K562 (cell line): Measurements from ENCODE around the gene DCHS2. TPM values are rescaled to one million over a fixed set of nuclear protein-coding genes. Genes with fewer than 3 reads are reported as not detected.

Source experiments
- ATAC-seq: fragments of 200-7000 bp; cut with Tn5 transposase; 3 replicates; pipeline ENCODE4 v1.9.1; 2020; ENCODE audit warnings: moderate library complexity
- BruUV-seq: library from RNA; stranded (reverse); fragments of 400-500 nt; replicated peaks from 2 replicates; lab custom pipeline; 2021; lab: Mats Ljungman, UMichigan
- CTCF ChIA-PET: fragments of 300-600 bp; formaldehyde crosslinking; extraction: SDS; loops from one replicate; lab custom pipeline; 2021; ENCODE audit warnings: low intra/inter-chr PET ratio; lab: Yijun Ruan, JAX
- POLR2A ChIA-PET: fragments of 300-600, 350-650 bp; sonication (Branson Sonifier 250); formaldehyde crosslinking; extraction: SDS; loops from one replicate; lab custom pipeline; 2021; ENCODE audit warnings: antibody characterized with exemption, inconsistent platforms; lab: Yijun Ruan, JAX
- DNase-seq, 4 experiments: peaks; one replicate each; pipeline versions ENCODE4 v3.0.0 to v3.0.0-alpha.2; 2011 to 2018; ENCODE audit warnings: low spot score in 3 of 4, mixed read lengths in 3 of 4; ENCODE audit errors: extremely low read depth in 1 of 4
- FAIRE-seq: peaks from 2 replicates; lab custom pipeline; 2011; peaks lifted over from hg19 to GRCh38; lab: Jason Lieb, UNC
- H2AFZ ChIP-seq: 2 replicates; pipeline ENCODE4 v1.6.0; 2011; ENCODE audit warnings: low read depth, low read length, control low read depth, inconsistent platforms
- H3K27ac ChIP-seq: fragments of 200-600 bp; 3 replicates; pipeline ENCODE4 v1.8.0; 2011; ENCODE audit warnings: low read depth, mild to moderate bottlenecking, control low read depth, inconsistent platforms, low read length, moderate library complexity, mixed read lengths; ENCODE audit errors: extremely low read depth
- H3K27me3 ChIP-seq, 2 experiments: fragments of 300-600 bp in 1 of 2; 2 replicates in 1 of 2; 3 replicates in 1 of 2; pipeline versions ENCODE4 v1.6.0 to v1.8.0; 2011; ENCODE audit warnings: inconsistent platforms in 2 of 2, low read length in 2 of 2, mild to moderate bottlenecking in 1 of 2, mixed read lengths in 1 of 2, moderate library complexity in 1 of 2; ENCODE audit not compliant: control insufficient read depth in 2 of 2, insufficient read depth in 2 of 2
- H3K36me3 ChIP-seq: fragments of 300-600 bp; 3 replicates; pipeline ENCODE4 v1.8.0; 2011; ENCODE audit warnings: mild to moderate bottlenecking, low read length, inconsistent platforms; ENCODE audit not compliant: control insufficient read depth, insufficient read depth
- H3K4me1 ChIP-seq, 2 experiments: fragments of 200-600 bp in 1 of 2; replicated peaks in 1 of 2; 2 replicates in 1 of 2; 3 replicates in 1 of 2; pipeline versions ENCODE4 v1.5.1 to v1.8.0; 2011; ENCODE audit warnings: inconsistent platforms in 2 of 2, low read length in 2 of 2, mild to moderate bottlenecking in 1 of 2, mixed read lengths in 1 of 2, moderate library complexity in 1 of 2; ENCODE audit not compliant: control insufficient read depth in 2 of 2, insufficient read depth in 2 of 2
- H3K4me2 ChIP-seq: 2 replicates; pipeline ENCODE4 v1.6.1; 2011; ENCODE audit warnings: low read length, control low read depth, inconsistent platforms, mixed read lengths; ENCODE audit not compliant: insufficient read depth
- H3K4me3 ChIP-seq: fragments of 200-600 bp; sonication (generic), shearing (Covaris generic); 2 replicates; pipeline ENCODE4 v1.5.1; 2016; ENCODE audit warnings: control low read depth, inconsistent platforms
- H3K79me2 ChIP-seq: fragments of 200-600 bp; 3 replicates; pipeline ENCODE4 v1.8.0; 2011; ENCODE audit warnings: low read length, inconsistent platforms; ENCODE audit not compliant: control insufficient read depth, insufficient read depth
- H3K9ac ChIP-seq, 2 experiments: 2 replicates each; pipeline versions ENCODE4 v1.6.0 to v1.6.1; 2011; ENCODE audit warnings: low read depth in 2 of 2, low read length in 2 of 2, control low read depth in 1 of 2, inconsistent platforms in 1 of 2, mild to moderate bottlenecking in 1 of 2, mixed read lengths in 1 of 2; ENCODE audit not compliant: insufficient read depth in 1 of 2
- H3K9me1 ChIP-seq: one replicate; pipeline ENCODE4 v1.6.0; 2011; ENCODE audit warnings: inconsistent platforms, mild to moderate bottlenecking, low read length, moderate library complexity; ENCODE audit not compliant: control insufficient read depth, insufficient read depth
- H3K9me3 ChIP-seq: replicated peaks from 2 replicates; pipeline ENCODE4 v1.5.1; 2011; ENCODE audit warnings: low read depth, low read length, inconsistent platforms; ENCODE audit not compliant: control insufficient read depth, insufficient read depth
- H4K20me1 ChIP-seq: replicated peaks from 2 replicates; pipeline ENCODE4 v1.6.1; 2011; ENCODE audit warnings: low read length, inconsistent platforms, mixed read lengths; ENCODE audit not compliant: control insufficient read depth, insufficient read depth
- BCL6 ChIP-seq: fragments of 250-450 bp; sonication (Bioruptor Pico); IDR thresholded peaks from 2 replicates; pipeline ENCODE4 v1.4.0; 2020
- CCNT2 ChIP-seq: IDR thresholded peaks from 2 replicates; pipeline ENCODE4 v1.6.1; 2011; ENCODE audit warnings: borderline replicate concordance, low read depth, mild to moderate bottlenecking, moderate library complexity, mixed read lengths, low read length; ENCODE audit not compliant: insufficient read length; ENCODE audit errors: extremely low read depth
- CHD4 ChIP-seq: fragments of 200-600 bp; sonication (generic); IDR thresholded peaks from 3 replicates; pipeline ENCODE4 v1.6.1; 2012; ENCODE audit warnings: low read depth, mild to moderate bottlenecking, mixed read lengths, low read length, inconsistent platforms; ENCODE audit not compliant: insufficient read depth, insufficient replicate concordance, poor library complexity, severe bottlenecking
- GTF2B ChIP-seq: IDR thresholded peaks from 2 replicates; pipeline ENCODE4 v1.6.1; 2011; ENCODE audit not compliant: insufficient read length; ENCODE audit errors: extremely low read depth
- HES1 ChIP-seq: fragments of 450-650 bp; IDR thresholded peaks from 2 replicates; pipeline ENCODE4 v1.6.1; 2016; ENCODE audit warnings: low read depth, mild to moderate bottlenecking, moderate library complexity
- HNRNPL ChIP-seq: fragments of 200-400 bp; formaldehyde crosslinking; IDR thresholded peaks from 2 replicates; pipeline ENCODE4 v1.6.1; 2017; ENCODE audit warnings: low read depth, mild to moderate bottlenecking, low read length
- IFI16 ChIP-seq: fragments of 250-450 bp; sonication (Bioruptor Pico); IDR thresholded peaks from 2 replicates; pipeline ENCODE4 v2.1.2; 2022; ENCODE audit warnings: mild to moderate bottlenecking, inconsistent platforms
- NFE2 ChIP-seq: IDR thresholded peaks from 2 replicates; pipeline ENCODE4 v1.6.1; 2014; ENCODE audit warnings: antibody characterized with exemption, low read depth
- POLR2H ChIP-seq: IDR thresholded peaks from 2 replicates; pipeline ENCODE4 v1.6.1; 2016; ENCODE audit warnings: missing genetic modification characterization, low read depth, mild to moderate bottlenecking, control low read depth, missing compliant biosample characterization, moderate library complexity
- RBM39 ChIP-seq: fragments of 200-400 bp; formaldehyde crosslinking; optimal IDR thresholded peaks from 2 replicates; pipeline ENCODE3; 2018; ENCODE audit warnings: low read depth, low read length
- RUNX1 ChIP-seq: sonication (generic); IDR thresholded peaks from 2 replicates; pipeline ENCODE4 v1.6.1; 2016; ENCODE audit warnings: antibody characterized with exemption, low read depth
- SMARCC2 ChIP-seq: fragments of 450-650 bp; IDR thresholded peaks from 2 replicates; pipeline ENCODE4 v1.6.1; 2017; ENCODE audit warnings: antibody characterized with exemption, moderate library complexity, mild to moderate bottlenecking, low read depth
- ZBTB7A ChIP-seq: IDR thresholded peaks from 2 replicates; pipeline ENCODE4 v1.6.1; 2011; ENCODE audit warnings: low read depth, mild to moderate bottlenecking, low read length, moderate library complexity, borderline replicate concordance; ENCODE audit not compliant: control insufficient read depth
- ZFPM2 ChIP-seq: fragments of 250-450 bp; sonication (Bioruptor Pico); IDR thresholded peaks from 2 replicates; pipeline ENCODE4 v1.5.1; 2022; ENCODE audit warnings: mild to moderate bottlenecking
- WGBS: fragments of 100-300 bp; shearing (Covaris generic); methylation state at CpG from one replicate; pipeline ENCODE4 v1.1.6; 2016; ENCODE audit warnings: low coverage, mixed read lengths; ENCODE audit not compliant: insufficient coverage; ENCODE audit errors: missing lambda C conversion rate; 5-methylcytosine and 5-hydroxymethylcytosine counted together
- in situ Hi-C: fragments of 300-500 bp; cut with MboI; formaldehyde crosslinking; loops from 4 replicates; pipeline ENCODE4 v1.15.0; 2018; ENCODE audit warnings: inconsistent platforms, mixed read lengths
- intact Hi-C: fragments of 100-400 bp; cut with micrococcal nuclease; formaldehyde crosslinking; loops from 2 replicates; pipeline ENCODE4 v1.14.2; 2022
- polyA plus RNA-seq, 8 experiments: library from polyadenylated mRNA; depleted of rRNA in 4 of 8; stranded (reverse) in 5 of 8; unstranded in 3 of 8; fragments of >200 nt; fragmentation: Nextera tagmentation in 2 of 8; fragmentation: Illumina TruSeq in 1 of 8; extraction: Ambion mirVana in 2 of 8; extraction: Trizol in 1 of 8; gene quantifications; 2 replicates each; pipeline versions ENCODE4 v1.2.1 to v1.2.3, GENCODE V29; 2011 to 2014; ENCODE audit warnings: inconsistent platforms in 1 of 8, missing spikeins in 1 of 8
- total RNA-seq, 7 experiments: library from RNA; depleted of rRNA in 6 of 7; stranded (reverse); fragments of >200 nt in 6 of 7; fragmentation: Illumina TruSeq in 2 of 7; extraction: Trizol in 2 of 7; gene quantifications; 2 replicates each; pipeline versions ENCODE4 v1.2.1 to v1.2.3, GENCODE V29; 2011 to 2021; ENCODE audit warnings: low replicate concordance in 1 of 7

The DCHS2 gene
- total and polyA plus RNA-seq, 9 of the 15 experiments (the other 6 are each of a cell fraction or from before 2014, with no cell fraction given), result 0.49 to 7.1 (median 5.3) TPM

GRCh38 chr4:154456889-154457288, 34.7 kb downstream of the DCHS2 start:
- Histone ChIP-seq H3K9ac (peak overlapping the region in 1 of 2 experiments; percentile 53; a peak in 2 of 4 replicates), H3K9me1 (no peaks in the 10 kb centered on the region), H3K27ac (peak overlapping the region; percentile 64), H3K4me1 (peaks cover 3 to 60% of the 10 kb centered on the region in 2 experiments; a peak in 3 of 5 replicates), H2AFZ (peak overlapping the region; percentile 18; the same call in 1 of the 2 replicates), H3K27me3 (no peaks in the 10 kb centered on the region), H3K4me2 (0 out of 2 replicates have a peak overlapping the region, but pooled peaks have one; percentile 12), H3K79me2 (peaks cover 81% of the 10 kb centered on the region), H4K20me1 (no peaks in the 10 kb centered on the region), H3K9me3 (no peaks in the 10 kb centered on the region), H3K36me3 (peaks cover 2% of the 10 kb centered on the region; the same call in 2 of the 3 replicates), H3K4me3 (no peak overlapping the region)
- FAIRE-seq (no peak), DNase-seq (no peak), ATAC-seq (no peak)
- BruUV-seq, result no TSS peak
- POLR2A ChIA-PET, result interaction anchor here (0.7 to 2.9 kb wide), 9 partner anchors 8 to 41 kb away, joined by 3 to 11 read pairs (median 4); no protein-coding TSS in a partner anchor
- 34% methylated on average over 2 of the region's 2 CpGs for WGBS
- CTCF ChIA-PET, result no interaction called here
- intact Hi-C loops, result loop anchor here (2.0 kb wide), 1 partner anchor 16 kb away; no protein-coding TSS in a partner anchor
- in situ Hi-C loops, result no loop called here
- TF ChIP-seq SMARCC2 (no peak), ZBTB7A (no peak), BCL6 (CRISPR knock-in tag) (no peak), POLR2H (tag) (peak; percentile 20; the same call in 1 of the 2 replicates), RUNX1 (no peak), HNRNPL (no peak), ZFPM2 (no peak), HES1 (no peak), RBM39 (no peak), NFE2 (no peak), IFI16 (CRISPR knock-in tag) (no peak), CHD4 (no peak), GTF2B (no peak), CCNT2 (no peak)
